EH (cell line): Measurements from ENCODE around the gene ALG12.

Experiments
- DNase-seq: peaks from one replicate; pipeline ENCODE4 v3.0.0-alpha.2; 2015; ENCODE audit warnings: low read depth

The ALG12 gene

DNA sequence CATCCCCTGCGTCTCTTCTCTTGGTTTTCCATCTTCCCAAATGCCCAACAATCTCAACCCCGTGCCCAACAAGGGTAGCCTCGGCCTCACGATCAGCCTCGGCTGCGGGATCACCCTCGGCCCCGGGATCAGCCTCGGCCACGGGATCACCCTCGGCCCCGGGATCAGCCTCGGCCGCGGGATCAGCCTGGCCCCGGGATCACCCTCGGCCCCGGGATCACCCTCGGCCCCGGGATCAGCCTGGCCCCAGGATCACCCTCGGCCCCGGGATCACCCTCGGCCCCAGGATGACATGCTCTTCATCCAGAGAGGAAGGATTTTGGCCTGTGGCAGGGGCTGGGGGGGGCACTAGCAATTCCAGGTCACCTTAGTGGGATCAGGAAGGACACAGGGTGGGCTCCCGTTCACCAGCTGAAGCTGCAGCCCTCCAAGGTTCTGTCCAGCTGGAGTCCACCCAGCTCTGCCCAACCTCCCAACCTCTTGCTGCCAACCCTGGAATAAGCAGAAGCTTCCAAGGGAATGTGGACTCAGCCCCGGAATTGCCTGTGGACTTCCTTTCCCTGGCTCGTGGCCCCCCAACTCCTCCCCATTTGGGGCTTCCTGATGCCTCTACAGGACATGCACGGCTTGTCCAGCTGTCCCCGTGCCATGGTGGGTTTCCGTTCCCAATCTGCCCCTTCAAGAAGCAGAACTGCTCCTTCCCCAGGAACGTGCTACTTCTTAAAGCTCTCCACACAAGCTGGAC, 6.2 kb downstream of the ALG12 start:
- no peak for DNase-seq

GRCh38 chr22:49910229-49911155, 7.7 kb downstream of the ALG12 start:
- DNase-seq = no peak

GRCh38 chr22:49909476-49910205, 8.6 kb downstream of the ALG12 start:
- no peak for DNase-seq

GRCh38 chr22:49907807-49908206, 10.4 kb downstream of the ALG12 start:
- DNase-seq = no peak

DNA sequence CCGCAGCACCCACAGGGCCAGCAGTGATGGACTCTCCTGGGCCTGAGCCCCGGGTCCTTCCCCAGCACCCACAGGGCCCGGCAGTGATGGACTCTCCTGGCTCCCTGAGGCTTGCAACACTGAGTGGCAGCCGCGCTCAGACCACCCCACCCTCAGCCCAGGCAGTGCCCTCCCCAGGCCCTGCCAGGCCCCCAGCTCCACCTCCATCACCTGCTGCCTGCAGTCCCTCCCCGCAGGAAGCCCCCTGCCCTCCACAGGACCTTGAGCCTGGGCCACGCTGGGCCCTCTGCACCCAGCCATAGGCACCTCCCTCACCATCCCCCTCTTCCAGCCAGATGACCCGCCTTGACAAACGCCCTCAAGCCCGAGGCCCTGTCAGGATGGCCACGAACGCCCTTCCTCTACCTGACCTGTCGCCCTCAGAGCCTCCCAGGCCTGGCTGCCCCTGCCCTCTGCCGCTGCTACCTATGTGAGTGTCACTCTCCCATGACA, 11.4 kb downstream of the ALG12 start:
- DNase-seq = no peak

DNA sequence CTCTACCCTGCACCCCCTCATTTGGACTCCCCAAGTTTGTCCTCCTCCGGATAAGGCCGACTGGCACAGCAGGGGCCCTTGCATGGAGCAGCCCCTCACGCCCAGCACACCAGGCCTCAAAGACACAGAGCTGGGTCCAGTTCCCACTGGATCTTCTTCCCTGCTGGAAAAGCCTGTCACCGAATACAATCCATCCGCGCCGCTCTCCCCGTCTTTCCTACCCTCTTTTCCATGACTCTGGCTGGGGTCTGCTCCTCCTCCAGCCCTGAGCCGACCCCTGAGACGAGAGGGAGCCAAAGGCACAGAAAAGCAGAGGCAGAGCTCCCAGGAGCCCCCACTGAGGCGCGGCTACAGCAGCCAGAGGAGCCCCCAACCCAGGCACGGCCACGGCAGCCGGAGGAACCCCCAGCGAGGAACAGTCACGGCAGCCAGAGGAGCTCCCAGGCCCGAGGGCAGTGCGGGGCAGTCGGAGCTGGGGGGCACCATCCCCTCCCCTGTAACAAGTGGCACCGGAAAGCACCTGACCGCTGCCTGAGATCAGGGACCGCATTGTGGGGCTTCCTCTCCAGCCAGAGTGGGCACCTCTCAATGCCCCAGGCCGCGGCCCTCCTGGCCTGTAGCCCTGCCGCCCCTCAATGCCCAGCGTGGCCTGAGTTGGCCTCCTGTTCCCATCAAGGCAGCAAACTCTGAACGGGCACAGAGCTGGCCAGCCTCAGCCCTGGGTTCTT, 12.0 kb downstream of the ALG12 start:
- no peak for DNase-seq

GRCh38 chr22:49905465-49905864, 12.8 kb downstream of the ALG12 start:
- no peak for DNase-seq

- no peak for DNase-seq
These were observed 14.2 kb downstream of the ALG12 start for GRCh38 chr22:49904040-49904369.

DNA sequence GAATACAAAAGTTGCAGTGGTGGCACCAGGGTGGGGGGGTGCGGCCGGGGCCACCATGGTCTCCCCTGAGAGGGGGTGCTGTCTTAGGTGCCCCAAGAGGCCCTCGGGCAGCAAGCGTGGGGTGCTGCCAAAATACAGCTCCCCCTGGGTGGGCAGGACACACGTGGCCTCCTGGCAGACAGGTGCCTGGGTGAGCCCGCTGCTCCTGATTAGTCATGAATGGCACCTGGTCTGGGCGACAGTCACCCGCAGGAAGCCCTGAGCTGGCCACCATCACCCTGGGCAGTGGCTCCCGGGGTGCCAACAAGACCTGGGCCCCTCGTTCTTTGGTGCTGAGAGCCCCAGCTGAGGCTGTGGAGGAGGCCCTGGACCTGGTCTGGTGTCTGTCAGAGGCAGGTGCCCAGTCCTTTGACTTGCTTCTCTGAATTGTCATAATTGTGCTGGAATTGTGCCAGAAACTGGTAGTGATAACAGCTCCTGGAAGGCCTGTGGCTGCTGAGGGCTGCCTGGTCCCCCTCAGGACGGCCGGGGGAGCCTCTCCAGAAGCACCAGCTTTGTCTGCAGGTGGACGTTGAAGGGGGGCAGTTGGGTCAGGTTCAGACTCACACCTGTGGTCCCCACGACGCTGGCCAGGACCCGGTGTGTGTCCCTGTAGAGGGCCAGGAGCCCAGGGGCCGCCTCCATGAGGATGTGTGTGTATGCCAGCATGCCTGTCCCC, 14.8 kb downstream of the ALG12 start:
- DNase-seq = no peak

- DNase-seq = no peak
These were observed 16.8 kb downstream of the ALG12 start for GRCh38 chr22:49901457-49901856.

GRCh38 chr22:49900441-49901230, 17.6 kb downstream of the ALG12 start:
- no peak for DNase-seq

DNA sequence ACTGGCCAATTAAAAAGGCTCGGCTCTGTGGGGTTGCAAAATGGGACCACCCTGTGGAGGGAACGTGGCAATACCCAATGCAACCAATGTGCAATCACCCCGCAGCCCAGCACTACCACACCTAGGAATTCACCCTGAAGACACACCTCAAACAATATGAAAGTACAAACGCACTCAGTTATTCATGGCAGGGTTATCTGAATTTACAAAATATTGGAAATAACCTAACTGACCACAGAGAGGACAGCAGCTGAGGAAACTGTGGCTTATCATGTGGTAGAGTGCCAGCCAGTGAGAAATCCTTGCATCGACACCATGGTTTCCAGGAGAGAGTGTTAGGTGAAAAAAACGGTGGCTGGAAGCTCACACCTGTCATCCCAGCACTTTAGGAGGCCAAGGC, 18.7 kb downstream of the ALG12 start:
- DNase-seq = no peak

DNA sequence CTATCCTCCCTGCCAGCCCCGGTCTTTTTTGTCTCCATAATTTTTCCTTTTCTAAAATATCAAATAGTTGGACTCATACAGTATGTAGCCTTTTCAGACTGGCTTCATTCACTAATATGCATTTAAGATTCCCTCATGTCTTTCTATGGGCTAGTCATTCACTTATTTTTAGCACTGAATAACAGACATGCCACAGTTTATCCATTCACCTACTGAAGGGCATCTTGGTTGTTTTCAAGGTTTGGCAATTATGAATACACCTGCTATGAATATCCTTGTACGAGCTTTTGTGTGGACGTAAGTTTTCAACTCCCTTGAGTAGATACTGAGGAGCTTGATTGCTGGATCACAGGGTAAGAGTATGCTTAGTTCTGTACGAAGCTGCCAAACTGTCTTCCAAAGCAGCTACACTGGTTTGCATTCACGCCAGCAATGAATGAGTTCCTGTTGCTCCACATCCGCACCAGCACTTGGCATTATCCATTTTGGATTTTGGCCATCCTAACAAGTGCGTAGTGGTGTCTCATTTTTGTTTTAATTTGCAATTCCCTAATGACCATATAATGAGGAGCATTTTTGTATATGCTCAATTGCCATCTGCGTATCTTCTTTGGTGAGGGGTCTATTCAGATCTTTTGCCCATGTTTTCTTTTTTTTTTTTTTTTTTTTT, 21.1 kb downstream of the ALG12 start:
- DNase-seq = no peak

- no peak for DNase-seq
These were observed 22.0 kb downstream of the ALG12 start for GRCh38 chr22:49896201-49896600.

- DNase-seq = no peak
These were observed 23.8 kb downstream of the ALG12 start for GRCh38 chr22:49894322-49895054.

DNA sequence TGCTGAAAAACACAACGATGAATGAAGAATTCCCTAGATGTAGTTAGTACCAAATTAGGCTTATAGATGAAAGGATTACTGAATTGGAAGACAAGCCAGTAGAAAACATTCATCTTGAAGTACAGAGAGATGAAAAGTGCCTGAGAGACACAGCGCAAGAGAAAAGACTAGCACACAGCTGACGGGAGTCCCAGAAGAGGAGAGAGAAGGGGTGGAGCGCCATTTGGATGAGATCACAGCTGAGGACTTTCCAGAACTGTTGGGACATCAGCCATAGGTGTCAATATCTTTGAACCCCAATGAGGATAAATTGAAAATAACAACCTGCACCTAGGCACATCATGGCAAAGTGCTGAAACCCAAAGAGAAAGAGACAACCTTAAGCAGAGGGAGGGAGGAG, 25.2 kb downstream of the ALG12 start:
- DNase-seq = no peak

GRCh38 chr22:49892226-49892899, 25.9 kb downstream of the ALG12 start:
- DNase-seq = no peak

DNA sequence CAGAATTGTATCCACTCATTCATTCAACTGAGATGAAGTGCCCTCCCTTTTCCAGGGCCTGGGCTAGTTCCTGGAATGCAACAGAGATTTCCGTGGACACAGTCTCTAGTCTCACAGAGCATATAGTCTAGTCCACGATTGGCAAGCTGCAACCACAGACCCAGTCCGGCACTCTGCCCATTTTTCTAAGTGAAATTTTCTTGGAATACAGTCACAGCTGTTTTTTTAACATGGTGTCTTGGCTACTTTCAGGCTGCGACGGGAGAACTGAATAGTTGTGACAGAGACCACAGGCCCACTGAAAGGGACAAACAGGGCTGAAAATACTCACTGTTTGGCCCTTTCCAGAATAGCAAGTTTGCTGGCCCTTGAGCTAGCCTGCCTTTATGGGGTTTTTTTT, 29.2 kb downstream of the ALG12 start:
- DNase-seq = no peak

- DNase-seq = no peak
These were observed 30.5 kb downstream of the ALG12 start for GRCh38 chr22:49887702-49888101.
